Nephron progenitor cell (in vitro differentiated cells): ENCODE data around the gene FARP1.

Experiments used
- DNase-seq: peaks from one replicate; pipeline ENCODE4 v3.0.0; 2021
- H3K27ac Mint-ChIP-seq: 2 replicates; pipeline ENCODE4 v1.8.0; 2021; ENCODE audit warnings: mild to moderate bottlenecking, moderate library complexity, mixed read lengths
- H3K27me3 Mint-ChIP-seq: 2 replicates; pipeline ENCODE4 v1.8.0; 2021; ENCODE audit warnings: mild to moderate bottlenecking, low read depth, mixed read lengths; ENCODE audit not compliant: poor library complexity
- H3K36me3 Mint-ChIP-seq: 2 replicates; pipeline ENCODE4 v1.8.0; 2021; ENCODE audit warnings: low read depth, mixed read lengths
- H3K4me1 Mint-ChIP-seq: 2 replicates; pipeline ENCODE4 v1.8.0; 2021; ENCODE audit warnings: mixed read lengths
- H3K4me3 Mint-ChIP-seq: 2 replicates; pipeline ENCODE4 v1.8.0; 2021; ENCODE audit warnings: mild to moderate bottlenecking, moderate library complexity, mixed read lengths
- H3K9me3 Mint-ChIP-seq: 2 replicates; pipeline ENCODE4 v1.8.0; 2021; ENCODE audit warnings: mild to moderate bottlenecking, moderate library complexity, mixed read lengths
- TF ChIP-seq, protein P1 (sequence below): fragments of 200-600 bp; sonication (generic); IDR thresholded peaks from 2 replicates; pipeline ENCODE4 v1.5.0; 2021; ENCODE audit warnings: antibody characterized with exemption

Gene FARP1

GRCh38 chr13:98262292-98262691, 119.4 kb downstream of the FARP1 start:
- peaks cover 4% of the 10 kb centered on the region for H3K27me3 Mint-ChIP-seq
- no peak overlapping the region for H3K4me3 Mint-ChIP-seq

DNA sequence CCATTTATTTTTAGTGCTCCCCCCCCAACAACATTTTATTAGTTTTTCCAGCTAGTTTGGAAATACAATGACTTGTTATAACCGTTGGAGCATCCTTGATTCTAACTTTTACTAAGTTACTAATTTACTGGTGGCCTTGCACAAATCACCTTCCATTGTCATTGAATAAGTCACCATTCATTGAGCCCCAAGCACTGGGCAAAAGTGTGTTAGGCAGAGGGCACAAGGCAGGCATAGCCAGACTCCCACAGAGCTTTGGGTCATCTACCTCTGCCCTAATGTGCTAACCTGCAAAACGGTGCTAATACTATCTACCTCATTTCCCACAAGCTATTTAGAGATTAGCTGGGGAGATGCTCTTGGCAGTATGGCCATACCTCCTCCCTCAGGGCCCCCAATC, 120.9 kb downstream of the FARP1 start:
- Mint-ChIP-seq H3K4me3 (no peak overlapping the region), H3K27me3 (peaks cover 4% of the 10 kb centered on the region), H3K27ac (peak overlapping the region; percentile 70), H3K4me1 (peaks cover 74% of the 10 kb centered on the region), H3K9me3 (no peaks in the 10 kb centered on the region), H3K36me3 (peaks cover 15% of the 10 kb centered on the region)
- DNase-seq: no peak
- TF ChIP-seq, protein P1, sequence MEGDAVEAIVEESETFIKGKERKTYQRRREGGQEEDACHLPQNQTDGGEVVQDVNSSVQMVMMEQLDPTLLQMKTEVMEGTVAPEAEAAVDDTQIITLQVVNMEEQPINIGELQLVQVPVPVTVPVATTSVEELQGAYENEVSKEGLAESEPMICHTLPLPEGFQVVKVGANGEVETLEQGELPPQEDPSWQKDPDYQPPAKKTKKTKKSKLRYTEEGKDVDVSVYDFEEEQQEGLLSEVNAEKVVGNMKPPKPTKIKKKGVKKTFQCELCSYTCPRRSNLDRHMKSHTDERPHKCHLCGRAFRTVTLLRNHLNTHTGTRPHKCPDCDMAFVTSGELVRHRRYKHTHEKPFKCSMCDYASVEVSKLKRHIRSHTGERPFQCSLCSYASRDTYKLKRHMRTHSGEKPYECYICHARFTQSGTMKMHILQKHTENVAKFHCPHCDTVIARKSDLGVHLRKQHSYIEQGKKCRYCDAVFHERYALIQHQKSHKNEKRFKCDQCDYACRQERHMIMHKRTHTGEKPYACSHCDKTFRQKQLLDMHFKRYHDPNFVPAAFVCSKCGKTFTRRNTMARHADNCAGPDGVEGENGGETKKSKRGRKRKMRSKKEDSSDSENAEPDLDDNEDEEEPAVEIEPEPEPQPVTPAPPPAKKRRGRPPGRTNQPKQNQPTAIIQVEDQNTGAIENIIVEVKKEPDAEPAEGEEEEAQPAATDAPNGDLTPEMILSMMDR: no peak

More at GRCh38 chr13:98262292-98262691, 119.4 kb downstream of the FARP1 start:
- Mint-ChIP-seq H3K9me3 (no peaks in the 10 kb centered on the region), H3K4me1 (peaks cover 70% of the 10 kb centered on the region), H3K36me3 (peaks cover 7% of the 10 kb centered on the region), H3K27ac (peak overlapping the region; percentile 50)
- no peak for DNase-seq
- TF ChIP-seq, protein P1: no peak

- Mint-ChIP-seq H3K27me3 (no peaks in the 10 kb centered on the region), H3K9me3 (no peaks in the 10 kb centered on the region), H3K27ac (no peak overlapping the region), H3K36me3 (peaks cover 25% of the 10 kb centered on the region), H3K4me3 (no peak overlapping the region), H3K4me1 (peaks cover 78% of the 10 kb centered on the region)
- TF ChIP-seq, protein P1: no peak
- DNase-seq: no peak
Measured at GRCh38 chr13:98264877-98265276, 122.0 kb downstream of the FARP1 start.

DNA sequence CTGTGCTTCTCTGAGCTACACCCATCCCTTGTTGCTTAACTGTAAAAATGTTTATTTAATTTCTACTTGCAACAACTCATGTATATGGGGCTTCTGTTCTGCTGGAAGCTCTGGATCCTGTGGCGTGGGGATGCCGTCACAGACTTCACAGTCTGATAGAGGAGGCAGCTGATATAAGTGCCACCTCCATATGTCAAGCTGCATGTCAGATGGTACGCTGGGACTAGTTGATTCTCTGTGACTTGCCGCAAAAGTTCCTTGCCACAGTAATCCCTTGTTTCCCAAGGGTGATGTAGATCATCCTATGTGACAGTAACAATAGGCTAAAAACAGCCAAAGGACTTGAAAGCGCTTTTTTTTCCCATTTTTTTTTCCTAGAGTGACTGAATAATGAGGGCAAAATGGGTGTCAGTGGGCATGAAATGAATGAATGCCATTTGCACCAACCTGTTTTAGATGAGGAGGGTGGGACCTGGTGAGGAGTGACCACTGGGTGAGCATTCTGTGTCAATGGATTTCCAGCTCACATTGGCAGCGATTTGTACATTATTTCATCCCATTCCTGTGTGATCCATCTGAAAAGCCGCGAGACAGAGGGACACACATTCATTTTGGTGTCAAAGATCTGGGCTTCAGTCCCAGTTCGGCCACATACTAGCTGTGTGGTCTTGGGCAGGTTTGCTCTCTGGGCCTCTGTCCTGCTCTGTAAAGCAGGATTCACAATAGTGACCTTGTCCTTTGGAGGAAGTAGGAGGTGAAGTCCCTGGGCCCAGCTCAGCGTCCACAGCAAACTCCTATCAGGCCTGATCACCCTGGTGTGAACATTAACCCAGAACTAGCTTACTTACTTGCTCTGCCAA, 123.0 kb downstream of the FARP1 start:
- H3K9me3 Mint-ChIP-seq: no peaks in the 10 kb centered on the region
- no peak overlapping the region for H3K4me3 Mint-ChIP-seq
- peaks cover 36% of the 10 kb centered on the region for H3K36me3 Mint-ChIP-seq
- H3K27ac Mint-ChIP-seq: peak overlapping the region; percentile 68
- H3K27me3 Mint-ChIP-seq: no peaks in the 10 kb centered on the region
- TF ChIP-seq, protein P1: no peak
- no peak for DNase-seq
- peaks cover 73% of the 10 kb centered on the region for H3K4me1 Mint-ChIP-seq

GRCh38 chr13:98267080-98267912, 124.4 kb downstream of the FARP1 start:
- DNase-seq: no peak
- peaks cover 46% of the 10 kb centered on the region for H3K36me3 Mint-ChIP-seq
- H3K27me3 Mint-ChIP-seq: no peaks in the 10 kb centered on the region
- H3K9me3 Mint-ChIP-seq: no peaks in the 10 kb centered on the region
- no peak overlapping the region for H3K4me3 Mint-ChIP-seq
- peaks cover 69% of the 10 kb centered on the region for H3K4me1 Mint-ChIP-seq
- peak overlapping the region; percentile 86 for H3K27ac Mint-ChIP-seq
- TF ChIP-seq, protein P1: no peak
